ENCODE results near the gene CA10. TPM values are rescaled to one million over a fixed set of nuclear protein-coding genes. Genes with fewer than 3 reads are reported as not detected.

The CA10 gene
- total RNA-seq, 4 donors from 2014 or later, result not detected

DNA sequence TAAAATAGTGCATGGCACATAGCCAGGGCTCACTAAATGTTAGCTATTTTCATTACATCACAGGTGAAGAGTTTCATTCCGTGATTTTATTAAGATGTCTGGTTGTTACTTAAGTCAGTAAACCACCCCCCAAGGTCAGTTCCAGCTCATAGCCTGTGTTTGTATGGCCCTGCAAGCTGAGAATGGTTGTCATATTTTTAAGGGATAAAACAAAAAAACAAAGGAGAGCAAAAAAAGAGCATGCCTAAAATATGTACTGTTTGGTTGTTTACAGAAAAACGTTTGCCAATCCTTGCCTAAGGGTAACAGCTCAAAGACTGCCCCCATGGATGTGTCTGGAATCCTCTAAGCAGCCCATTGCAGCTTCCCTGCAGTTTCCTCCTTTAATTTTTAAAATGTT lies 329.6 kb downstream of the CA10 start:
- H3K4me1 ChIP-seq, result no peaks in the 10 kb centered on the region
- H3K27me3 ChIP-seq, result no peaks in the 10 kb centered on the region
- DNase-seq (ENCODE audit: low spot score in 2 of 2), result no peak
- WGBS, result 20% methylated on average over 2 of the region's 2 CpGs
- H3K4me3 ChIP-seq, result no peak overlapping the region
- no peaks in the 10 kb centered on the region for H3K9me3 ChIP-seq
- no peaks in the 10 kb centered on the region for H3K36me3 ChIP-seq
- H3K27ac ChIP-seq, result no peak overlapping the region
- TF ChIP-seq, protein P1, sequence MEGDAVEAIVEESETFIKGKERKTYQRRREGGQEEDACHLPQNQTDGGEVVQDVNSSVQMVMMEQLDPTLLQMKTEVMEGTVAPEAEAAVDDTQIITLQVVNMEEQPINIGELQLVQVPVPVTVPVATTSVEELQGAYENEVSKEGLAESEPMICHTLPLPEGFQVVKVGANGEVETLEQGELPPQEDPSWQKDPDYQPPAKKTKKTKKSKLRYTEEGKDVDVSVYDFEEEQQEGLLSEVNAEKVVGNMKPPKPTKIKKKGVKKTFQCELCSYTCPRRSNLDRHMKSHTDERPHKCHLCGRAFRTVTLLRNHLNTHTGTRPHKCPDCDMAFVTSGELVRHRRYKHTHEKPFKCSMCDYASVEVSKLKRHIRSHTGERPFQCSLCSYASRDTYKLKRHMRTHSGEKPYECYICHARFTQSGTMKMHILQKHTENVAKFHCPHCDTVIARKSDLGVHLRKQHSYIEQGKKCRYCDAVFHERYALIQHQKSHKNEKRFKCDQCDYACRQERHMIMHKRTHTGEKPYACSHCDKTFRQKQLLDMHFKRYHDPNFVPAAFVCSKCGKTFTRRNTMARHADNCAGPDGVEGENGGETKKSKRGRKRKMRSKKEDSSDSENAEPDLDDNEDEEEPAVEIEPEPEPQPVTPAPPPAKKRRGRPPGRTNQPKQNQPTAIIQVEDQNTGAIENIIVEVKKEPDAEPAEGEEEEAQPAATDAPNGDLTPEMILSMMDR (IDR thresholded peaks at IDR 0.05), result no peak
- TF ChIP-seq EP300 (IDR thresholded peaks at IDR 0.05) (no peak), POLR2A (IDR thresholded peaks at IDR 0.05) (no peak), POLR2AphosphoS5 (IDR thresholded peaks at IDR 0.05) (no peak)

DNA sequence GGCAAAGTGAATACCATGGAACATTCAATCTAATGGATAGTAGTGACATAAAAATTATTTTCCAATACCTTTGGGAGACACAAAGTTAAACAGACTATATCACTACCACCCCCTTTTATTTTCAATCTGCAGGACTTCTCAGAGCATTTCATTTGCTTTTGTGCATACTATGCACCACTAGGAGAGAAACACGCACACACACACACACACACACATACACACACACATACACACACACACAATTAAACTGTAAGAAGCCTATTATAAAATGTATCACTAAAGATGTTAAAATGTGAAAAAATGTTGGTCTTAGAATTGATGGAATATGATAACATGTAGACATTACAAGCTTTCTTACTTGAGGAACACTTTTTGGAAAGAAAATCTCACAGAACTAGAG lies 331.4 kb downstream of the CA10 start:
- WGBS, result 92% methylated on average over 1 of the region's 1 CpG

DNA sequence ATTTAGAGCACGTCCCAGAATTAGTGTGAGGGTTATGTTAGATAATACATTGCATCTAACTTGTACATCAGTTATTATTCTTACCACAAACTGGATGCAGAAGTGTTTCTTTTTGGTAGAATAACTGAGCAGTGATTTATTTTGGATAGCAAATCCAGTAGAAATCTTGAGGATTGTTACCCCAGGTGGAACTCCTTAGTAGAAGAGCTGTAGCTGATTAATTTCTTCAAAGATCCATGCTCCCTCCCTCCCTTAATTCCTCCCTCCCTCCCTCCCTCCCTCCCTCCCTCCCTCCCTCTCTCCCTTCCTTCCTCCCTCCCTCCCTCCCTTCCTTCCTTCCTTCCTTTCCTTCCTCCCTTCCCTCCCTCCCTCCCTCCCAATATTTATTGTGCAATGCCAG lies 337.7 kb downstream of the CA10 start:
- Histone ChIP-seq H3K4me3 (no peak overlapping the region), H3K27ac (no peak overlapping the region), H3K27me3 (no peaks in the 10 kb centered on the region), H3K36me3 (no peaks in the 10 kb centered on the region), H3K9me3 (no peaks in the 10 kb centered on the region), H3K4me1 (no peaks in the 10 kb centered on the region)
- TF ChIP-seq EP300 (IDR thresholded peaks at IDR 0.05), result no peak
- TF ChIP-seq POLR2A (IDR thresholded peaks at IDR 0.05), result no peak
- WGBS, result 64% methylated on average over 1 of the region's 1 CpG
- DNase-seq (ENCODE audit: low spot score in 2 of 2), result no peak

More for the DNA sequence above, 331.4 kb downstream of the CA10 start:
- Histone ChIP-seq H3K4me1 (no peaks in the 10 kb centered on the region), H3K27ac (no peak overlapping the region), H3K4me3 (no peak overlapping the region), H3K27me3 (no peaks in the 10 kb centered on the region), H3K9me3 (no peaks in the 10 kb centered on the region), H3K36me3 (no peaks in the 10 kb centered on the region)
- no peak for DNase-seq (ENCODE audit: low spot score in 2 of 2)
- TF ChIP-seq POLR2AphosphoS5 (IDR thresholded peaks at IDR 0.05) (no peak), POLR2A (IDR thresholded peaks at IDR 0.05) (no peak), EP300 (IDR thresholded peaks at IDR 0.05) (no peak)
- TF ChIP-seq, protein P1 (IDR thresholded peaks at IDR 0.05), result no peak

DNA sequence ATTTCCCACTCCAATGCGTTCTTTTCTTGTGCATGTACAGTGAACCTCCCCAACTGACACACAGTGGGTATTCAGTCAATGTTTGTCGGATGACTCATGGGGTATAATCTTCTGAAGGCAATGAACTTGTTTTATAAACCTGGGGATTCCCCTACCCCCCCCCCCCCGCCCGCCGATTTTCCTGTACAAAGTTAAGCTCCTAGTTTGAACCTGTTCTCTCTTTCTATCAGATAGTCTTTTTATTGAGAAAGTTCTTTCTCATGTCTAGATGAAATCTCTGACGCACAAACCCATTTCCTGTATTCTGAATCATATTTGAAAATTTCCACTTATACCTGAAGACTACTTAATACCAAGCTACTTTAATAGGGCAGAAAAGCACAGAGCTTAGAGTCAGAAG lies 338.3 kb downstream of the CA10 start:
- no peaks in the 10 kb centered on the region for H3K9me3 ChIP-seq
- no peaks in the 10 kb centered on the region for H3K4me1 ChIP-seq
- WGBS, result 64% methylated on average over 6 of the region's 6 CpGs
- H3K27ac ChIP-seq, result no peak overlapping the region
- no peak for TF ChIP-seq POLR2A (IDR thresholded peaks at IDR 0.05)
- no peak for TF ChIP-seq POLR2AphosphoS5 (IDR thresholded peaks at IDR 0.05)
- no peak for TF ChIP-seq EP300 (IDR thresholded peaks at IDR 0.05)
- TF ChIP-seq, protein P1 (IDR thresholded peaks at IDR 0.05), result no peak
- no peaks in the 10 kb centered on the region for H3K27me3 ChIP-seq
- H3K4me3 ChIP-seq, result no peak overlapping the region
- no peak for DNase-seq (ENCODE audit: low spot score in 2 of 2)
- H3K36me3 ChIP-seq, result no peaks in the 10 kb centered on the region

DNA sequence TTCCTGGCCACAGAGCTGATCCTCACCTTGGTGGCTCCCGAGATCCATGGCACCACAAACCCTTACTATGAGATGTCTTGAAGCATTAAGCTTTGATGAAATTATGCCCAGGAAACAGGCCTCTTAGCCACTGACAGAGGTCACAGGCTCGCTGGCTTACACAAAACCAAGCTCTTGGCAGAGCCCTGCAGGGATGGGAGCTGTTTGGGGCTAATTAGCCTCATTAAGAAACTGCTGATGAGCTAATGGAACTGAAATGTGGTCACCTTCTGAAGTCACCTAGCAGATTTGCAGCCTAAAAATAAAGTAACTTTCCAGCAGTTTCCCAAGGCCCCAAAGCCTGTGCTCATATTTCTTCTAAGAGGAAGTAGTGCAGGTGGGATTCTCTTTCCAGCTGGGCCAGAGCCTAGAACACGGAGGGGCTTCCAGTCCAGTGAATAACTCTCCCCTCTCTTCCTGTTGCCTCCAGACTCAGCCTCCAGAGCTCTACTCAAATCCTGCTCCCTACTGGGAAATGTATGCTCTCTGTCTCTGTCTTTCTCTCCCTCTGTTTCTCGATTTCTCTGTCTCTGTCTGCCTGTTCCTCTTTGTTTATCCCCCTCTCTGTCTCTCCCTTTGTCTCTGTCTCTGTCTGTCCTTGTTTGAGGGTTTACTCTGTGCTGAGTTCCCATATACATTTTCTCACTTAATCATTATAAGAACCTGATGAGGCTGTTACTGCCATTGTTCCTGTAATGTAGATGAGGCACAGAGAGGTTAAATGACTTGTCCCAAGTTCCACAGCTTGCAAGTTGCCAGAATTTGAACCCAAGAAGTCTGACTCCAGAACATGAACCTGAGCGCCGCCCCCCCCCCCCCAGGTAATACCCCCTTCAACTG lies 338.9 kb downstream of the CA10 start:
- Histone ChIP-seq H3K4me3 (no peak overlapping the region), H3K36me3 (no peaks in the 10 kb centered on the region), H3K4me1 (no peaks in the 10 kb centered on the region), H3K27me3 (no peaks in the 10 kb centered on the region), H3K27ac (no peak overlapping the region), H3K9me3 (no peaks in the 10 kb centered on the region)
- 64% methylated on average over 6 of the region's 6 CpGs for WGBS
- DNase-seq (ENCODE audit: low spot score in 2 of 2), result no peak
- TF ChIP-seq, protein P1 (IDR thresholded peaks at IDR 0.05), result no peak
